Neuronal stem cell (in vitro differentiated cells): ENCODE measurements around the gene MTHFD1L.

Experiments
- DNase-seq: peaks from one replicate; pipeline ENCODE4 v3.0.0-alpha.2; 2013; ENCODE audit warnings: low spot score
- H2AFZ ChIP-seq: one replicate; pipeline ENCODE4 v1.6.1; 2013; ENCODE audit warnings: mild to moderate bottlenecking, low read length, inconsistent platforms
- H2AK5ac ChIP-seq: 2 replicates; pipeline ENCODE4 v1.6.1; 2013; ENCODE audit warnings: low read depth, mild to moderate bottlenecking, inconsistent platforms, low read length, moderate library complexity, mixed read lengths
- H2BK120ac ChIP-seq: 2 replicates; pipeline ENCODE4 v1.6.1; 2013; ENCODE audit warnings: low read depth, mild to moderate bottlenecking, inconsistent platforms, low read length, moderate library complexity, mixed read lengths
- H2BK12ac ChIP-seq: one replicate; pipeline ENCODE4 v1.6.1; 2013; ENCODE audit warnings: low read length, inconsistent platforms
- H2BK15ac ChIP-seq: 2 replicates; pipeline ENCODE4 v1.6.1; 2013; ENCODE audit warnings: mild to moderate bottlenecking, low read length, inconsistent platforms, mixed read lengths
- H2BK5ac ChIP-seq: one replicate; pipeline ENCODE4 v1.6.1; 2013; ENCODE audit warnings: inconsistent platforms, mild to moderate bottlenecking, low read length, moderate library complexity
- H3K14ac ChIP-seq: one replicate; pipeline ENCODE4 v1.6.1; 2013; ENCODE audit warnings: low read length, inconsistent platforms
- H3K18ac ChIP-seq: 2 replicates; pipeline ENCODE4 v1.6.1; 2013; ENCODE audit warnings: low read length, inconsistent platforms
- H3K23ac ChIP-seq: 2 replicates; pipeline ENCODE4 v1.6.1; 2013; ENCODE audit warnings: low read depth, mild to moderate bottlenecking, mixed read lengths, low read length, inconsistent platforms; ENCODE audit not compliant: poor library complexity
- H3K27ac ChIP-seq: replicated peaks from 3 replicates; pipeline ENCODE4 v1.5.1; 2013; ENCODE audit warnings: low read length, inconsistent platforms
- H3K27me3 ChIP-seq, 3 experiments: 2 replicates each; pipeline ENCODE4 v1.6.1; 2013; ENCODE audit warnings: low read length in 3 of 3, mild to moderate bottlenecking in 2 of 3, inconsistent platforms in 1 of 3, low read depth in 1 of 3, mixed read lengths in 1 of 3, moderate library complexity in 1 of 3; ENCODE audit not compliant: control insufficient read depth in 3 of 3, insufficient read depth in 3 of 3
- H3K36me3 ChIP-seq, 2 donors: replicated peaks in 1 of 2; 2 replicates each; pipeline ENCODE4 v1.6.1; 2013; ENCODE audit warnings: low read length in 2 of 2; ENCODE audit not compliant: control insufficient read depth in 2 of 2, insufficient read depth in 2 of 2
- H3K4ac ChIP-seq: 2 replicates; pipeline ENCODE4 v1.6.1; 2013; ENCODE audit warnings: inconsistent platforms, mild to moderate bottlenecking, low read length, moderate library complexity
- H3K4me1 ChIP-seq, 2 donors: 1 replicate in 1 of 2; 2 replicates in 1 of 2; pipeline ENCODE4 v1.6.1; 2013; ENCODE audit warnings: low read length in 2 of 2, low read depth in 1 of 2; ENCODE audit not compliant: control insufficient read depth in 2 of 2, insufficient read depth in 1 of 2
- H3K4me2 ChIP-seq: one replicate; pipeline ENCODE4 v1.6.1; 2013; ENCODE audit warnings: mild to moderate bottlenecking, low read length, inconsistent platforms; ENCODE audit not compliant: insufficient read depth, poor library complexity, severe bottlenecking
- H3K4me3 ChIP-seq, 2 donors: 2 replicates each; pipeline ENCODE4 v1.5.1; 2013; ENCODE audit warnings: low read length in 2 of 2, mild to moderate bottlenecking in 2 of 2, inconsistent platforms in 1 of 2, moderate library complexity in 1 of 2
- H3K79me1 ChIP-seq: one replicate; pipeline ENCODE4 v1.6.1; 2013; ENCODE audit warnings: low read depth, mild to moderate bottlenecking, inconsistent platforms, low read length, moderate library complexity
- H3K9ac ChIP-seq: one replicate; pipeline ENCODE4 v1.6.1; 2013; ENCODE audit warnings: mild to moderate bottlenecking, low read depth, low read length, inconsistent platforms; ENCODE audit not compliant: poor library complexity
- H3K9me3 ChIP-seq, 2 donors: replicated peaks in 1 of 2; 2 replicates each; pipeline versions ENCODE3 to v1.6.1; 2013; ENCODE audit warnings: low read length in 2 of 2, mild to moderate bottlenecking in 2 of 2, inconsistent platforms in 1 of 2, low read depth in 1 of 2, mixed read lengths in 1 of 2, moderate library complexity in 1 of 2; ENCODE audit not compliant: control insufficient read depth in 2 of 2, insufficient read depth in 1 of 2
- H4K8ac ChIP-seq: one replicate; pipeline ENCODE4 v1.6.1; 2013; ENCODE audit warnings: low read depth, mild to moderate bottlenecking, inconsistent platforms, low read length, moderate library complexity
- H4K91ac ChIP-seq: one replicate; pipeline ENCODE4 v1.6.1; 2013; ENCODE audit warnings: low read length, low read depth, mild to moderate bottlenecking, inconsistent platforms; ENCODE audit not compliant: poor library complexity
- WGBS, 2 donors: extraction: QIAGEN DNeasy Blood & Tissue Kit; methylation state at CpG; one replicate each; pipeline ENCODE4 v1.1.7; 2013; ENCODE audit warnings: missing lambda C conversion rate in 2 of 2, mixed read lengths in 1 of 2; ENCODE audit not compliant: insufficient read length in 2 of 2, insufficient replicate concordance in 1 of 2; ENCODE audit errors: extremely low coverage in 2 of 2; 5-methylcytosine and 5-hydroxymethylcytosine counted together

The MTHFD1L gene

GRCh38 chr6:151067684-151068596 lies 202.4 kb downstream of the MTHFD1L start:
- H3K14ac ChIP-seq: no peak overlapping the region
- H3K4ac ChIP-seq: no peak overlapping the region
- H3K9ac ChIP-seq: no peak overlapping the region
- H3K18ac ChIP-seq: no peak overlapping the region
- H2BK120ac ChIP-seq: no peak overlapping the region
- H3K79me1 ChIP-seq: peaks cover 2% of the 10 kb centered on the region
- peaks cover 2 to 6% of the 10 kb centered on the region in 2 donors for H3K9me3 ChIP-seq
- DNase-seq: no peak
- H4K8ac ChIP-seq: no peak overlapping the region
- H3K36me3 ChIP-seq: peaks cover 6 to 16% of the 10 kb centered on the region in 2 donors
- no peak overlapping the region for H4K91ac ChIP-seq
- H2BK15ac ChIP-seq: no peak overlapping the region
- H2BK5ac ChIP-seq: no peak overlapping the region
- H3K4me2 ChIP-seq: no peak overlapping the region
- no peak overlapping the region for H3K27ac ChIP-seq
- no CpG with 5 or more reads among the region's 14 CpGs for WGBS, 2 donors
- peaks cover 0 to 1% (median 0%) of the 10 kb centered on the region in 3 experiments for H3K27me3 ChIP-seq
- no peak overlapping the region for H2AFZ ChIP-seq
- no peak overlapping the region for H3K4me3 ChIP-seq
- H2AK5ac ChIP-seq: no peak overlapping the region
- H2BK12ac ChIP-seq: no peak overlapping the region
- H3K4me1 ChIP-seq: no peaks in the 10 kb centered on the region
- H3K23ac ChIP-seq: no peak overlapping the region

- H3K27me3 ChIP-seq: peaks cover 0 to 1% (median 0%) of the 10 kb centered on the region in 3 experiments
- no peak overlapping the region for H2BK5ac ChIP-seq
- H3K36me3 ChIP-seq: peaks cover 6 to 16% of the 10 kb centered on the region in 2 donors
- no peak overlapping the region for H4K91ac ChIP-seq
- H4K8ac ChIP-seq: no peak overlapping the region
- H3K79me1 ChIP-seq: peaks cover 2% of the 10 kb centered on the region
- H2BK120ac ChIP-seq: no peak overlapping the region
- H2AFZ ChIP-seq: no peak overlapping the region
- H3K4me1 ChIP-seq: no peaks in the 10 kb centered on the region
- no peak overlapping the region for H3K23ac ChIP-seq
- no peak overlapping the region for H3K4me2 ChIP-seq
- H3K27ac ChIP-seq: no peak overlapping the region
- H2AK5ac ChIP-seq: no peak overlapping the region
- H3K14ac ChIP-seq: no peak overlapping the region
- H3K9me3 ChIP-seq: peaks cover 2 to 9% of the 10 kb centered on the region in 2 donors
- no peak overlapping the region for H3K9ac ChIP-seq
- no peak overlapping the region for H3K4ac ChIP-seq
- no peak overlapping the region for H2BK12ac ChIP-seq
- no peak overlapping the region for H3K18ac ChIP-seq
- DNase-seq: no peak
- no CpG with 5 or more reads among the region's 6 CpGs for WGBS, 2 donors
- H2BK15ac ChIP-seq: no peak overlapping the region
- H3K4me3 ChIP-seq: no peak overlapping the region
Measured at GRCh38 chr6:151068761-151069312, 203.3 kb downstream of the MTHFD1L start.

- no peaks in the 10 kb centered on the region for H3K79me1 ChIP-seq
- H2BK5ac ChIP-seq: no peak overlapping the region
- no peak overlapping the region for H3K18ac ChIP-seq
- H3K27ac ChIP-seq: no peak overlapping the region
- H3K4me2 ChIP-seq: no peak overlapping the region
- H2BK120ac ChIP-seq: no peak overlapping the region
- no CpG with 5 or more reads among the region's 8 CpGs for WGBS, 2 donors
- H3K9ac ChIP-seq: no peak overlapping the region
- H3K27me3 ChIP-seq: peaks cover 0 to 1% (median 0%) of the 10 kb centered on the region in 3 experiments
- H4K8ac ChIP-seq: no peak overlapping the region
- no peak overlapping the region for H3K14ac ChIP-seq
- H2AK5ac ChIP-seq: no peak overlapping the region
- H2BK12ac ChIP-seq: no peak overlapping the region
- H3K36me3 ChIP-seq: peaks cover 6 to 18% of the 10 kb centered on the region in 2 donors
- peaks cover 2 to 16% of the 10 kb centered on the region in 2 donors for H3K9me3 ChIP-seq
- no peak for DNase-seq
- no peak overlapping the region for H3K4ac ChIP-seq
- H2AFZ ChIP-seq: no peak overlapping the region
- H2BK15ac ChIP-seq: no peak overlapping the region
- H3K23ac ChIP-seq: no peak overlapping the region
- no peak overlapping the region for H4K91ac ChIP-seq
- no peak overlapping the region for H3K4me3 ChIP-seq
- no peaks in the 10 kb centered on the region for H3K4me1 ChIP-seq
Measured at GRCh38 chr6:151069641-151070040, 204.1 kb downstream of the MTHFD1L start.

GRCh38 chr6:151070631-151071051 lies 205.1 kb downstream of the MTHFD1L start:
- H2BK120ac ChIP-seq: no peak overlapping the region
- H3K18ac ChIP-seq: no peak overlapping the region
- H3K9me3 ChIP-seq: peaks cover under 1 to 22% of the 10 kb centered on the region in 2 donors
- H2AFZ ChIP-seq: no peak overlapping the region
- no CpG with 5 or more reads among the region's 3 CpGs for WGBS, 2 donors
- H3K27ac ChIP-seq: no peak overlapping the region
- no peak overlapping the region for H2BK15ac ChIP-seq
- no peak overlapping the region for H3K14ac ChIP-seq
- no peak overlapping the region for H3K4ac ChIP-seq
- peaks cover under 1 to 19% of the 10 kb centered on the region in 2 donors for H3K36me3 ChIP-seq
- H2AK5ac ChIP-seq: no peak overlapping the region
- H3K4me2 ChIP-seq: no peak overlapping the region
- H3K27me3 ChIP-seq: peaks cover 0 to under 1% (median 0%) of the 10 kb centered on the region in 3 experiments
- no peak overlapping the region for H3K4me3 ChIP-seq
- H3K23ac ChIP-seq: no peak overlapping the region
- H3K4me1 ChIP-seq: no peaks in the 10 kb centered on the region
- H3K79me1 ChIP-seq: no peaks in the 10 kb centered on the region
- H2BK5ac ChIP-seq: no peak overlapping the region
- H3K9ac ChIP-seq: no peak overlapping the region
- no peak overlapping the region for H2BK12ac ChIP-seq
- no peak overlapping the region for H4K91ac ChIP-seq
- H4K8ac ChIP-seq: no peak overlapping the region
- DNase-seq: no peak
